OCI-LY1 (cell line): ENCODE measurements around the gene EIF3F.

Source experiments
- CTCF ChIP-seq: fragments of 200-600 bp; sonication (generic), shearing (Covaris generic); IDR thresholded peaks from 2 replicates; pipeline ENCODE4 v1.5.1; 2017; ENCODE audit warnings: mild to moderate bottlenecking, antibody characterized with exemption, low read length, moderate library complexity, mixed read lengths
- EZH2 ChIP-seq: fragments of 200-600 bp; sonication (generic), shearing (Covaris generic); IDR thresholded peaks from 2 replicates; pipeline ENCODE4 v1.8.0; 2017; ENCODE audit warnings: borderline replicate concordance, mixed run types, mild to moderate bottlenecking, antibody characterized with exemption, low read length, moderate library complexity, mixed read lengths

GRCh38 chr11:8002676-8003075, 15.5 kb downstream of the EIF3F start:
- no peak for TF ChIP-seq CTCF
- no peak for TF ChIP-seq EZH2
